Effector memory CD4-positive, alpha-beta T cell (primary cell): ENCODE results near the gene HSPG2.

Experiments
- DNase-seq, 3 donors: peaks; one replicate each; pipeline ENCODE4 v3.0.0-alpha.2; 2020
- H3K27ac ChIP-seq: 2 replicates; pipeline ENCODE4 v1.7.0; 2013; ENCODE audit warnings: mild to moderate bottlenecking, low read length, moderate library complexity; ENCODE audit not compliant: insufficient read depth, poor library complexity, severe bottlenecking
- H3K27me3 ChIP-seq: replicated peaks from 2 replicates; pipeline ENCODE4 v1.7.0; 2013; ENCODE audit warnings: mild to moderate bottlenecking, low read length; ENCODE audit not compliant: insufficient read depth, control insufficient read depth, poor library complexity, severe bottlenecking
- H3K36me3 ChIP-seq: 2 replicates; pipeline ENCODE4 v1.7.0; 2013; ENCODE audit warnings: mild to moderate bottlenecking, low read length, moderate library complexity; ENCODE audit not compliant: control insufficient read depth, insufficient read depth
- H3K4me1 ChIP-seq: 2 replicates; pipeline ENCODE4 v1.7.0; 2013; ENCODE audit warnings: low read length, mild to moderate bottlenecking; ENCODE audit not compliant: control insufficient read depth, insufficient read depth, poor library complexity, severe bottlenecking
- H3K4me3 ChIP-seq: 2 replicates; pipeline ENCODE4 v1.7.0; 2013; ENCODE audit warnings: low read length, low read depth, mild to moderate bottlenecking; ENCODE audit not compliant: insufficient read depth, poor library complexity, severe bottlenecking
- H3K9me3 ChIP-seq: 2 replicates; pipeline ENCODE4 v1.7.0; 2013; ENCODE audit warnings: mild to moderate bottlenecking, low read length, moderate library complexity; ENCODE audit not compliant: control insufficient read depth

Gene HSPG2

DNA sequence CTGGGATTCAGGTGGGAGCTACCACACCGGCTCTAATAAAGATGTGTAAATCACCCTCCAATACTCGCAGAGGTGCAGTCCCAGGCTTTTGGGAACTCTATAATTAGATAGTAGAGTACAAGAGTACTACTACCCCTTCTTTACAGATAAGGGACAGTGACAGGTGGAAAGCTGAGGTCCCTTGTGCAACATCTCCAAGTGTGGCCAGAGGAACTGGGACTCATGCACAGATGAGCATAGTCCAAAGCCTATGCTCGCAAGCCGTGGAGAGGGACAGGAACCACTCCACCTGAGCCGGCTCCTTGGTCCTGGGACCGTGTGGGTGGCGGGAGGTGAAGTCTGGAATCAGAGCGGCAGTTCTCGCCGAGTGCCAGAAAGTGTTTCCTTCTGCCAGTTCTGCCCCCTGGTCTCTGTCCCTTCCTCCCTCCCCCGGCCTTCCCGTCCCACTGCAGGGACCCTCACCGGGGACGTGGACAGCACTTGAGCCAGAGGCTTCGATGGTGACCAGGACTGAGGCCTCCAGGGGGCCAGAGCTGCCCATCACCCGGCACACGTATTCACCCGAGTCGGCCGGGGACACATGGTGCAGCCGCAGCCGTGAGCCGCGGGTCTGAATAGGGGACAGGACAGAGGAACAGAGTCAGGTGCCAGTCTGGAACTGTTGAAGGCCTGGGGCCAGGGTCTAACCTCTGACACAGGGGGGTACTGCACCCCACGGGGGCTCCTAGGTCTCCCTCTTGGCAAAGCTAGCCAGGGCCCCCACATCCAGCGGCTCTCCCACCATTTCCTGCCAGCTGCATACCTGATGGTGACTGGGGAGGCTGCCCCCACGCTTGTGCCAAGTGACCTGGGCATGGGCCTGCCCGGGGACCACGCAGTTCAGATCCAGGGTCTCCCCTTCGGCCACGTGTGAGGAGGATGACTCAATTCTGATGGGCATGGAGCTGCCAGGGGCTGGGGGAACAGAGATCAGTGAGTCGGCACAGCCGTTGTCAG, 91.2 kb downstream of the HSPG2 start:
- Histone ChIP-seq H3K4me3 (no peak overlapping the region), H3K27ac (no peak overlapping the region), H3K4me1 (no peaks in the 10 kb centered on the region), H3K36me3 (no peaks in the 10 kb centered on the region), H3K27me3 (no peaks in the 10 kb centered on the region), H3K9me3 (no peaks in the 10 kb centered on the region)
- DNase-seq, result no peak

DNA sequence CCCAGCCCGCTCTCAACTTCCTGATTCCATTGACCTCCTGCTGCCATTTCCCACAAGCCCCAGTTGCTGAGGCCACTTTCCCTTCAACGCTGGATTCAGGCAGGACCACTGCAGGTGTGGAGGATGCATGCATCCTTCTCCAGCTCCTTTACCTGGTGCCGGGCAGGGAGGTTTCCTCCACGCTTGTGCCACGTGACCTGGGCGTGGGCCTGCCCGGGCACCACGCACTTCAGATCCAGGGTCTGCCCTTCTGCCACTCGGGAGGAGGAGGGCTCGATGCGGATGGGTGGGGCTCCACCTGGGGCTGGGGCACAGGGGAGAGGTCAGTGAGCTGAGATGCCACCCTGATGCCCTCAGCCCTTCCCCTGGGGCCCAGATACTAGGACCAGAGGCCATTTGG, 93.1 kb downstream of the HSPG2 start:
- Histone ChIP-seq H3K4me1 (no peaks in the 10 kb centered on the region), H3K9me3 (no peaks in the 10 kb centered on the region), H3K27me3 (no peaks in the 10 kb centered on the region), H3K4me3 (no peak overlapping the region), H3K27ac (no peak overlapping the region), H3K36me3 (no peaks in the 10 kb centered on the region)
- DNase-seq, result no peak

DNA sequence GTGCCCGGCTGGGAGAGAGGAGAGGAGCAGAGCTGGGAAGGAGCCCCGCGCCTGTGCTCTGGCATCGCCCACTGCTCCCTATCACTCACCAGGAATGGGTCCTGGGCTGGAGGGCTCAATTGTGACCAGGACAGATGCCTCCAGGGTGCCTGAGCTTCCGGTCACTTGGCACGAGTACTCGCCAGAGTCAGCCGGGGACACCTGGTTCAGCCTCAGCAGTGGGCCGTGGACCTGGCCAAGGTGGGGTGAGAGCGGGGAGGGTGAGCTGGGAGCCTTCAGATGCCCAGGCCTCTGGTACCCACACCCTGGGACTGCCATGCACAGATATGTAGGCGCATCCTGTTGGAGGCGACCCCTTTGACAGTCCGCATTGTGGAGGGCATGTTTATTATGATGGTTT, 93.9 kb downstream of the HSPG2 start:
- Histone ChIP-seq H3K9me3 (no peaks in the 10 kb centered on the region), H3K36me3 (no peaks in the 10 kb centered on the region), H3K27ac (no peak overlapping the region), H3K4me3 (no peak overlapping the region), H3K27me3 (no peaks in the 10 kb centered on the region), H3K4me1 (no peaks in the 10 kb centered on the region)
- no peak for DNase-seq

DNA sequence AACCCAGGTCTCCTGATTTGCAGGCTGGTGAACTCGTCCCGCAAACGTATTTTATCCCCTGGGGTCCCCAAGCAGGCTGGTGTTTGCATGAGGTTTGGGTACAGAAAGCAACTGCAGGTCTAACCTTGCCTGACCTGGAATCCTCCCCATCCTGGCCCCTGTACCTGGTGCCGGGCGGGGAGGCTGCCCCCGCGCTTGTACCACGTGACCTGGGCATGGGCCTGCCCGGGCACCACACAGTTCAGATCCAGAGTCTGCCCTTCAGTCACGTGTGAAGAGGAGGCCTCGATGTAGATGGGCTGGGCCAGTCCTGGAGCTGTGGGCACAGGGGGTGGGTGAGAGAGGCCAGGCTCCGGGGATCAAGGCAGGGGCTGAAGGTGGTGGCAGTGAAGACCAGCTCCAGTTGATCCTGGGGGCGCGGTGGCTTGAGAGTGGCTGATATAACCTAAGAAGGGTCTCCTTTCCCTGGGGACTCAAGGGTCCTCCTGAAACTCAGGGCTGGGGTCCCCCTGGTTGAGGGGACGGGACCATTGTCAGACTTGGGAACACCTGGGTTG, 94.4 kb downstream of the HSPG2 start:
- Histone ChIP-seq H3K27me3 (no peaks in the 10 kb centered on the region), H3K4me1 (no peaks in the 10 kb centered on the region), H3K4me3 (no peak overlapping the region), H3K36me3 (no peaks in the 10 kb centered on the region), H3K27ac (no peak overlapping the region), H3K9me3 (no peaks in the 10 kb centered on the region)
- no peak for DNase-seq

DNA sequence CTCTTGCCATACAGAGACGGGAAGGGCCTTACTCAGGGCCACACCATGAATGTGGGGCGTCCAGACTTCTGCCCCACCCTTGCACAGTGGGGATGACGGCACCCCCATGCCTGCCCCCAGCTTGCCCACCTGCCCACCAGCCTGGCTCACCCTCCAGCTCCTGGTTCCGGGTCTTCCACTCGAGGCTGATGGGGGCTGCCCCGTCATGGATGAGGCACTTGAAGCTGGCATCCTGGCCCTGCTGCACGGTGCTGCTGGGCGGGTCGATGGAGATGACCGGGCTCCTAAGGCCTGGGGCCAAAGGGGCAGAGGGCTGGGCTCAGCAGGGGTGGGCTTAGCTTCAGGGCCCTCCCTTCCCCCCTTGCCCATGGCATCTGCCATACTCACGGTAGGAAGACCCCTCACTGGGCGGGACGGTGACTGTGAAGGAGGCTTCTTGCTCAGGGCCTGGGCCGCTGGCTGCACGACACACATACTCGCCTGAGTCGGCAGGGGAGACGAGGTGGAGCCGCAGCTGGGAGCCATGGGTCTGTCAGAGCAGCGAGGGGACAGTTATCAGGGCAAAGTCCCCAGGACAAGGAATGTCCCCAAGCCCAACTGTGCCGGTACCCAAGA, 95.2 kb downstream of the HSPG2 start:
- no peak overlapping the region for H3K4me3 ChIP-seq
- no peaks in the 10 kb centered on the region for H3K27me3 ChIP-seq
- no peaks in the 10 kb centered on the region for H3K9me3 ChIP-seq
- H3K27ac ChIP-seq, result no peak overlapping the region
- DNase-seq, result no peak
- no peaks in the 10 kb centered on the region for H3K4me1 ChIP-seq
- H3K36me3 ChIP-seq, result no peaks in the 10 kb centered on the region

DNA sequence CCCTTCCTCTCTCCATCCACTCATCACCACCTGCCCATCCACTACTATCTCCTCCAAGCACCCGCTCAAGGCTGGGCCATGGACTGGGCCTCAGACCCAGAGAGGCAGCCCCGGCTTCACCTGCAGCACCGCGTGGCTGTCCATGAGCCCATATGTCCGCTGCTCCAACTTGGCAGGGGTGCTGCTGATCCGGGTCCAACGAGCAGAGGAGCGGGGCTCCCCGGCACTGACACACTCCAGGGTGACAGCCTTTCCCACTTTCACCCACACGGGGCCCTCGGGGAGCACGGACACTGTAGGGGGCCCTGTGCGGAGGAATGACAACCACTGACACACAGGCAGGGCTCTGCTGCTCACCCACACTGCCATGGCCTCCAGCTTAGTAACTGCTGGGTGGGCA, 96.1 kb downstream of the HSPG2 start:
- no peak for DNase-seq
- Histone ChIP-seq H3K4me1 (no peaks in the 10 kb centered on the region), H3K27ac (no peak overlapping the region), H3K4me3 (no peak overlapping the region), H3K27me3 (no peaks in the 10 kb centered on the region), H3K9me3 (no peaks in the 10 kb centered on the region), H3K36me3 (no peaks in the 10 kb centered on the region)

DNA sequence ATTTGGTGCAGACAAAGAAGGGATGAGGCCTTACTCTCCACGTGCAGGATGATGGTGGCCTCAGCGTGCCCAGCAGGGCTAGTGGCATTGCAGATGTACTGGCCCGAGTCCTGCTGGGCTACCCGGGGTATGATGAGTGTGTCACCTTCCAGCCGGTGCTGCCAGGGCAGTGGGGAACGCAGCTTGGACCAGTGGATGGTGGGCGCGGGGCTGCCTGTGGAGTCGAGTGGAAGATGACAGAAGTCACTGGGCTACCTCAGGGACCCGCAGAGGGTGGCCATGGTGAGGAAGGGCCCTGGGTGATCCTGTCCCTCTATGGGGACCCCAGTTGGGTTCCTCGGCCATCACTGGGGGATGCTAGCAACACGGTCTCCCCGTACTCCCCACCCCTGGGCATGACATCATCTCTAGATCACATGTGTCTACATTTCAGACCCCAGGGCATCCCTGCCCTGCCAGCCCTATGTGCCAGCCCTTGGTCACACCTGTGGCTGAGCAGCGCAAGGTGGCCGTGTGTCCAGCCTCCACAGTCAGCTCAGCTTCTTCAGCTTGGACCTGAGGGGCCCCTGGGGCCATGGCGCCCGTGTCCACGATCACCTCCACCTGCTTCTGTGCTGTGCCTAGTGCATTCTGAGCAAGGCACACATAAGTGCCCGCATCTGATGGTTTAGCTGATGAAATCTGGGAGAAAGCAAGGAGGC, 97.6 kb downstream of the HSPG2 start:
- DNase-seq, result no peak
- H3K36me3 ChIP-seq, result no peaks in the 10 kb centered on the region

DNA sequence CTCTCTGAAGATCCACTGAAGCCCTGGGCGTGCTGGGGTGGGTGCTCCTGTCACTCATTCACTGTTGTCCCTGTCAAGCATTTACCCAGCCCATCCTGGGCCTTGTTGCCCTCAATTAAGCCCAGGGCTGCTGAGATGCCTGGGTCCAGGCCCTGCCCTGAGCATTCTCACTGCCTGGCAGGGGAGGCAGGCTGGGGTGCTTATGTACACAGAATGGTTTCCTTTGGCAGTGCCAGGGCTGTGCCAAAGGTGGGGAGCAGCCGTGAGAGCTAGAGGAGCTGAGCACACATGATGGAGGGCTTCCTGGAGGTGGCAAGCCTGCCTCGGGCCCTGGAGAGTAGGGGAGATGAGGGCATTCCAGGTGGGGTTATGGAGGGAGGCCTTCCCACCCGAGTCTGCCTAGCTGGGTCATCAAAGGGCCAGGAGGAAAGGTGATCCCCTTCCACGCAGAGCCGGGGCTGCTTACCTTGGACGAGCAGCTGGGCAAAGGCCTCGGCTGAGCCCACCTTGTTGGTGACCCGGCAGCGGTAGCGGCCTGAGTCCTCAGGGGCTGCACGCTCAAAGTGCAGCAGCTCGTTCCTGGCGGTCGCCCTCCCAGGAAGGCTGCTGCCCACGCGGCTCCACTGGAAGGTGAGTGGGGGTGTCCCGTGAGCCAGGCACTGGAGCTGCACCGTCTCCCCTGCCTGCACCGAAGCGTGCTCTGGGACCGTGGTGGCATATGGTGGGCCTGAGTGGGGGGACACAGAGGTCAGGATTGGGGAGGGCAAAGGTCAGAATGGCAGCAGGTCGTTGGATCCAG, 98.6 kb downstream of the HSPG2 start:
- DNase-seq, result no peak
- Histone ChIP-seq H3K9me3 (no peaks in the 10 kb centered on the region), H3K36me3 (no peaks in the 10 kb centered on the region), H3K27me3 (no peaks in the 10 kb centered on the region), H3K4me1 (no peaks in the 10 kb centered on the region), H3K27ac (no peak overlapping the region), H3K4me3 (no peak overlapping the region)

More for the DNA sequence above, 97.6 kb downstream of the HSPG2 start:
- Histone ChIP-seq H3K4me3 (no peak overlapping the region), H3K27ac (no peak overlapping the region), H3K27me3 (no peaks in the 10 kb centered on the region), H3K9me3 (no peaks in the 10 kb centered on the region), H3K4me1 (no peaks in the 10 kb centered on the region)

DNA sequence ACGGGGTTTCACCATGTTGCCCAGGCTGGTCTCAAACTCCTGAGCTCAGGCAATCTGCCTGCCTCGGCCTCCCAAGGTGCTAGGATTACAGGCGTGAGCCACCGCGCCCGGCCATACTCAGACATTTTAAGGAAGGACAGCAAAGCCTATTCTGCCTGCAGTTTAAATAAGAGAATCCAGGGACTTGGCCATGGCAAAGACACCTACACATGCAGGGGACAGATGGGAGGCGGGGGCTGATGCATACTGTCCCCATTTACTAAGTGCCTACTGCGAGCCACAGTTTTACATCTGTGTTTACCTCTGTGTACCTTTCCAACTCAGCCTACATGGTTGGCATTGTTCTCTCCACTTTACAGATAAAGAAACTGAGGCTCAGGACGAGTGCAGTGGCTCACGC, 99.6 kb downstream of the HSPG2 start:
- Histone ChIP-seq H3K36me3 (no peaks in the 10 kb centered on the region), H3K4me3 (no peak overlapping the region), H3K27me3 (no peaks in the 10 kb centered on the region), H3K9me3 (no peaks in the 10 kb centered on the region), H3K4me1 (no peaks in the 10 kb centered on the region), H3K27ac (no peak overlapping the region)
- no peak for DNase-seq
